Measurements from ENCODE around the gene PDCD1. TPM values are rescaled to one million over a fixed set of nuclear protein-coding genes. Genes with fewer than 3 reads are reported as not detected.

PDCD1 gene
- total RNA-seq, 1 experiment from 2014 or later: not detected

- intact Hi-C loops (cut with micrococcal nuclease; ENCODE audit: unreplicated experiment): no loop called here
- CTCF ChIA-PET: no interaction called here
- Mint-ChIP-seq H3K4me3 (ENCODE audit: low read depth, unreplicated experiment) (no peak overlapping the region), H3K9me3 (ENCODE audit: low read depth, unreplicated experiment) (no peaks in the 10 kb centered on the region), H3K27ac (ENCODE audit: unreplicated experiment) (no peak overlapping the region), H3K4me1 (ENCODE audit: low read depth, unreplicated experiment) (no peaks in the 10 kb centered on the region), H3K27me3 (ENCODE audit: unreplicated experiment) (peaks cover 96% of the 10 kb centered on the region), H3K36me3 (ENCODE audit: insufficient read depth, unreplicated experiment) (peaks cover 6% of the 10 kb centered on the region)
- no peak for TF ChIP-seq CTCF (IDR thresholded peaks at IDR 0.05; ENCODE audit: unreplicated experiment)
- no peak for DNase-seq
- BruUV-seq (replicated peaks): no TSS peak
Observed at GRCh38 chr2:241842067-241842415, 16.7 kb downstream of the PDCD1 start.

DNA sequence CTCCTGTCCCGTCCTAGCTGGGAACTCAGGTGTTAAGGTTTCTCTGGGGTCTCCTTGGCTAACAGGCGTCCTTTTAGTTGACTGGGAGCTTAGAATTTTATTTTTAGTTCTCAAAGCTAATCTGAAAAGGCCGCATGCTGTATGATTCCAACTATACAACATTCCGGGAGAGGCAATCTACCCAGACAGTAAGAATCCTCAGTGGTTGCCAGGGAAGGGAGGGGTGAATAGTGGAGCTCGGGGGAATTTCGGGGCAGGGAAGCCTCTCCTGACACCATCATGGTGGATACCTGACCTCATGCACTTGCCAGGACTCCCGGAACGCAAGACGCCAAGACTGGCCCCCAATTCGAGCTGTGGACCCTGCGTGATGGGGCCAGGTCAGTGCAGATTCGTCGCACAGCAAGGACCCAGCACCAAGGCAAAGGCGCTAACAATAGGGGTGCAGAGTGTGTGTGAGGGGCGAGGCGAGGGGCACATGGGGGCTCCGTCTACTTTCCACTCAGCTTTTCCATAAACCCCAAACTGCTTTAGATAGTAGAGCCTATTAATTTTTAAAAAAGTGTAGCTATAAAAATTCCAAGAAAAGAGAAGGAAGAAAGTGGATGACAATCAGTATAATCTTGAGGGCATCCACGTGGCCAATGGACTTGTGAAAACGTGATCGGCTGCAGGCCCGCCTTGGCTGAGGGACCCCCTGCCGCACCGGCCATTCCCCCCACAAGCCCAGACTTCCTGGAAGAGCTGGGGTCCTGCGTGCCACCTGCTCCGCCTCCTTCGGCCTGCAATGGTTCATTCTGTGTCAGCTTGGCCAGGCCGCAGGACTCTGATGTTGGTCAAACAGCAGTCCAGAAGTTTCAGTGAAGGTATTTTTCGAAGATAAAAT, 17.3 kb downstream of the PDCD1 start:
- intact Hi-C loops (cut with micrococcal nuclease; ENCODE audit: unreplicated experiment): no loop called here
- Mint-ChIP-seq H3K4me3 (ENCODE audit: low read depth, unreplicated experiment) (no peak overlapping the region), H3K36me3 (ENCODE audit: insufficient read depth, unreplicated experiment) (peaks cover 6% of the 10 kb centered on the region), H3K27ac (ENCODE audit: unreplicated experiment) (no peak overlapping the region), H3K27me3 (ENCODE audit: unreplicated experiment) (peaks cover 96% of the 10 kb centered on the region), H3K9me3 (ENCODE audit: low read depth, unreplicated experiment) (no peaks in the 10 kb centered on the region), H3K4me1 (ENCODE audit: low read depth, unreplicated experiment) (no peaks in the 10 kb centered on the region)
- TF ChIP-seq CTCF (IDR thresholded peaks at IDR 0.05; ENCODE audit: unreplicated experiment): no peak
- DNase-seq: no peak
- CTCF ChIA-PET: no interaction called here
- no TSS peak for BruUV-seq (replicated peaks)

GRCh38 chr2:241837197-241837965, 21.3 kb downstream of the PDCD1 start:
- Mint-ChIP-seq H3K36me3 (ENCODE audit: insufficient read depth, unreplicated experiment) (no peaks in the 10 kb centered on the region), H3K4me1 (ENCODE audit: low read depth, unreplicated experiment) (no peaks in the 10 kb centered on the region), H3K27ac (ENCODE audit: unreplicated experiment) (no peak overlapping the region), H3K27me3 (ENCODE audit: unreplicated experiment) (peaks cover 85% of the 10 kb centered on the region), H3K4me3 (ENCODE audit: low read depth, unreplicated experiment) (no peak overlapping the region), H3K9me3 (ENCODE audit: low read depth, unreplicated experiment) (no peaks in the 10 kb centered on the region)
- no peak for DNase-seq
- TF ChIP-seq CTCF (IDR thresholded peaks at IDR 0.05; ENCODE audit: unreplicated experiment): no peak
- BruUV-seq (replicated peaks): no TSS peak
- intact Hi-C loops (cut with micrococcal nuclease; ENCODE audit: unreplicated experiment): no loop called here
- CTCF ChIA-PET: no interaction called here

DNA sequence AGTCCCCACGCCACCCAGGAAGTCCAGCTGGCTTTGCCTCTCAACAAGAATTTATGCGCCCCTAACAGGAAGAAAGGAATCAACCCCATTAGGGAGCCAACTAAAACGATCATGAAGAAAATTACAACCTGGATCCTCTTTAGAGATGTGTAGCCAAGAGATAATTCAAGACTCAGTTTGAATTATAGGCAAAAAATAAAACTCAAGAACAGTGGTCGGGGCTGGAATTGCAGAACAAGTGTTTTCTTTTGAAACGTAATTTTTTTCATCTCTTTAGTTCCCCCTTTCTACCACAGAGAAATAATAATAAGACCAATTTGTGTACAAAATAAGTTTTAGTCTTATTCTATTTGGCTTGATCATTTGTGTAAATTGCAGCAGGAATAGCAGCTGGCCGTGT, 22.4 kb downstream of the PDCD1 start:
- Mint-ChIP-seq H3K36me3 (ENCODE audit: insufficient read depth, unreplicated experiment) (no peaks in the 10 kb centered on the region), H3K4me3 (ENCODE audit: low read depth, unreplicated experiment) (no peak overlapping the region), H3K27me3 (ENCODE audit: unreplicated experiment) (peaks cover 85% of the 10 kb centered on the region), H3K27ac (ENCODE audit: unreplicated experiment) (no peak overlapping the region), H3K4me1 (ENCODE audit: low read depth, unreplicated experiment) (no peaks in the 10 kb centered on the region), H3K9me3 (ENCODE audit: low read depth, unreplicated experiment) (peaks cover 2% of the 10 kb centered on the region)
- CTCF ChIA-PET: no interaction called here
- no peak for DNase-seq
- no peak for TF ChIP-seq CTCF (IDR thresholded peaks at IDR 0.05; ENCODE audit: unreplicated experiment)
- BruUV-seq (replicated peaks): no TSS peak
- intact Hi-C loops (cut with micrococcal nuclease; ENCODE audit: unreplicated experiment): no loop called here

Data from Calu3 (cell line).